ENCODE data around the gene TOP2A.

TOP2A gene

GRCh38 chr17:40443988-40444899 lies 26.5 kb upstream of the TOP2A start:
- Mint-ChIP-seq H3K9me3 (no peaks in the 10 kb centered on the region), H3K4me1 (peaks cover 41% of the 10 kb centered on the region)
- no peak for DNase-seq

DNA sequence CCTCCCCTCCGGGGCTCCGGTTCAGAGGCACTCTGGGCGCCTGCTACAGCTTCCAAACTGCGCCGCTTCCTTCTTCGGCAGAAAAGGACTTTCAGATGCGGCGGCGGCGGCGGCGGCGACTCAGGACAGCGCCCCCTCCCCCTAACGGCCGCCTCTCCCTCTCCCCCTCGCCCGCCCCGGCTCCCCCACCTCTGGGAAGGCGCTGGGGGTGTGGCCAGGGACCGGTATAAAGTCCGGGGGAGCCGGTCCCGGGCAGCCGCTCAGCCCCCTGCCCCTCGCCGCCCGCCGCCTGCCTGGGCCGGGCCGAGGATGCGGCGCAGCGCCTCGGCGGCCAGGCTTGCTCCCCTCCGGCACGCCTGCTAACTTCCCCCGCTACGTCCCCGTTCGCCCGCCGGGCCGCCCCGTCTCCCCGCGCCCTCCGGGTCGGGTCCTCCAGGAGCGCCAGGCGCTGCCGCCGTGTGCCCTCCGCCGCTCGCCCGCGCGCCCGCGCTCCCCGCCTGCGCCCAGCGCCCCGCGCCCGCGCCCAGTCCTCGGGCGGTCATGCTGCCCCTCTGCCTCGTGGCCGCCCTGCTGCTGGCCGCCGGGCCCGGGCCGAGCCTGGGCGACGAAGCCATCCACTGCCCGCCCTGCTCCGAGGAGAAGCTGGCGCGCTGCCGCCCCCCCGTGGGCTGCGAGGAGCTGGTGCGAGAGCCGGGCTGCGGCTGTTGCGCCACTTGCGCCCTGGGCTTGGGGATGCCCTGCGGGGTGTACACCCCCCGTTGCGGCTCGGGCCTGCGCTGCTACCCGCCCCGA lies 25.7 kb upstream of the TOP2A start, which contains the start of gene IGFBP4:
TSS of gene IGFBP4 (plus strand) at position 255 of the 792 bp plus-strand sequence. CDS start at position 541, 286 bp downstream.
- Mint-ChIP-seq H3K27me3 (peaks cover 12% of the 10 kb centered on the region), H3K4me3 (peak within 1 kb of the TSS; percentile 66), H3K36me3 (ENCODE audit: low read depth) (no peaks in the 10 kb centered on the region), H3K9me3 (no peaks in the 10 kb centered on the region), H3K4me1 (peaks cover 39% of the 10 kb centered on the region), H3K27ac (no peak within 1 kb of the TSS)
- ATAC-seq = peak; percentile 77
- DNase-seq = peak; percentile 78

More at GRCh38 chr17:40443988-40444899, 26.5 kb upstream of the TOP2A start:
- Mint-ChIP-seq H3K27ac (peak overlapping the region; percentile 70), H3K36me3 (ENCODE audit: low read depth) (no peaks in the 10 kb centered on the region), H3K27me3 (peaks cover 12% of the 10 kb centered on the region), H3K4me3 (peak overlapping the region; percentile 66)
- ATAC-seq = no peak

- Mint-ChIP-seq H3K36me3 (ENCODE audit: low read depth) (no peaks in the 10 kb centered on the region), H3K9me3 (no peaks in the 10 kb centered on the region), H3K27ac (no peak overlapping the region), H3K27me3 (peaks cover 12% of the 10 kb centered on the region), H3K4me3 (peak overlapping the region; percentile 42), H3K4me1 (peaks cover 32% of the 10 kb centered on the region)
- DNase-seq (no peak), ATAC-seq (no peak)
These were observed 24.9 kb upstream of the TOP2A start for GRCh38 chr17:40442392-40443195.

- Mint-ChIP-seq H3K4me1 (peaks cover 21% of the 10 kb centered on the region), H3K27me3 (peaks cover 9% of the 10 kb centered on the region), H3K4me3 (no peak overlapping the region), H3K27ac (no peak overlapping the region), H3K36me3 (ENCODE audit: low read depth) (no peaks in the 10 kb centered on the region), H3K9me3 (no peaks in the 10 kb centered on the region)
- DNase-seq = no peak
- no peak for ATAC-seq
These were observed 22.5 kb upstream of the TOP2A start for GRCh38 chr17:40440166-40440565.

- H3K27ac Mint-ChIP-seq = no peak overlapping the region
- no peak for ATAC-seq
- peaks cover 11% of the 10 kb centered on the region for H3K4me1 Mint-ChIP-seq
- DNase-seq = no peak
- H3K4me3 Mint-ChIP-seq = no peak overlapping the region
- no peaks in the 10 kb centered on the region for H3K36me3 Mint-ChIP-seq (ENCODE audit: low read depth)
- peaks cover 2% of the 10 kb centered on the region for H3K27me3 Mint-ChIP-seq
- no peaks in the 10 kb centered on the region for H3K9me3 Mint-ChIP-seq
These were observed 19.5 kb upstream of the TOP2A start for GRCh38 chr17:40437095-40437732.

DNA sequence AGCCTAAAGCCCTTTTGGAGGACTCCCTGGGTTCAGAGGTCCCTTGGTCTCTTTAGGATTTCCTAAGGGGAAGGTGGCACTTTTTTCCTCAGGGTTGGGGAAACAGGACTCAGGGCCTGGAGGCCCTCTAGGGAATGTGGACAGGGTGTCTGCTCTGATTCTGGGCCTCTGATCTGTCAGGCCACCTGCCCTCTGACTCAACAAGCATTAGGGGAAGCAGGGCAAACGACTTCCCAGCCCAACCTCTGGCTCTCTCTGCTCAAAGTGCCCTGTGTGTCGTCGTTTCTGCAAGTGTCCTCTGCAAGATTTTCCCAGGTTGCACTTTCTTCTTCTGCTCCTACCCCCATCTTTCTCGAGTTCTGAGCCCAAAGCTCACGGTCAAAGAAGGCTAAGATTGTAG lies 18.9 kb upstream of the TOP2A start:
- H3K27ac Mint-ChIP-seq = no peak overlapping the region
- H3K4me3 Mint-ChIP-seq = no peak overlapping the region
- no peaks in the 10 kb centered on the region for H3K9me3 Mint-ChIP-seq
- peaks cover 11% of the 10 kb centered on the region for H3K4me1 Mint-ChIP-seq
- DNase-seq (no peak), ATAC-seq (no peak)
- peaks cover 2% of the 10 kb centered on the region for H3K27me3 Mint-ChIP-seq
- no peaks in the 10 kb centered on the region for H3K36me3 Mint-ChIP-seq (ENCODE audit: low read depth)

- no peak for DNase-seq
- no peaks in the 10 kb centered on the region for H3K27me3 Mint-ChIP-seq
- no peaks in the 10 kb centered on the region for H3K9me3 Mint-ChIP-seq
- peaks cover 8% of the 10 kb centered on the region for H3K4me1 Mint-ChIP-seq
- peak; percentile 48 for ATAC-seq
- no peaks in the 10 kb centered on the region for H3K36me3 Mint-ChIP-seq (ENCODE audit: low read depth)
- H3K4me3 Mint-ChIP-seq = no peak overlapping the region
- H3K27ac Mint-ChIP-seq = no peak overlapping the region
These were observed 16.1 kb upstream of the TOP2A start for GRCh38 chr17:40433551-40434415.

DNA sequence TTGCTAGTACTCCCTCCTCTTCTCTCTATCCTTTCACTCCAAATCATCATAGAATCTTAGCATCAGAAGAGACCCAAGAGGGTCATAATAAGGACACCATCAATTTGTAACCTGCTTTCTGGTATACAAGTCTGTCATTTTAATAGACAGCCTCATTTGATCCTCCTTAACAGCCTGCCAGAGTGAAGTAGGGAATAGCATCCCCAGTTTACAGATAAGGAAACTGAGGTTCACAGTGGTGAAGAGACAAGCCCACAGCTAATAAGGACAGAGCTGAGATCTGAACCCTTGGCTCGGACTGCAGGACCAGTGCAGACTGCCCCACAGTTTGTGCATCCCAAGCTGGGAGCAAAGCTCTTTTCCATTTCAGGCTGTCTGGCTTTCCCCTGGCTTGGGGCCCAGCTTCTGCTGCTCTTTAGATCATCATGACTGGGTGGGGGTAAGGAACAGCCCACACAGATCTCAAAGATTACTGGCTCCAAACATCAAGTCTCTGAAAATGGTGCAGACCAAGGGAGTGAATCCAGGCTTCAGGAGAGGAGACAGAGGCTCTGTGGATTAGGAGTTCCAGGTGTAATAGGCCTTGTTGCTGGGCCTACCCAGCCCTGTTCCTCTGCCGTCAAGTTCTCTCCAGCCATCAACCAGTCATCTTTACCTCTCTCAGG lies 15.3 kb upstream of the TOP2A start:
- no peaks in the 10 kb centered on the region for H3K27me3 Mint-ChIP-seq
- peaks cover 9% of the 10 kb centered on the region for H3K4me1 Mint-ChIP-seq
- H3K27ac Mint-ChIP-seq = no peak overlapping the region
- ATAC-seq = no peak
- DNase-seq = no peak
- no peak overlapping the region for H3K4me3 Mint-ChIP-seq
- no peaks in the 10 kb centered on the region for H3K36me3 Mint-ChIP-seq (ENCODE audit: low read depth)
- H3K9me3 Mint-ChIP-seq = no peaks in the 10 kb centered on the region

GRCh38 chr17:40431231-40431602 lies 13.5 kb upstream of the TOP2A start:
- H3K4me3 Mint-ChIP-seq = no peak overlapping the region
- H3K36me3 Mint-ChIP-seq (ENCODE audit: low read depth) = no peaks in the 10 kb centered on the region
- no peak overlapping the region for H3K27ac Mint-ChIP-seq
- no peaks in the 10 kb centered on the region for H3K27me3 Mint-ChIP-seq
- H3K9me3 Mint-ChIP-seq = no peaks in the 10 kb centered on the region
- ATAC-seq (no peak), DNase-seq (no peak)
- H3K4me1 Mint-ChIP-seq = peaks cover 26% of the 10 kb centered on the region

- Mint-ChIP-seq H3K4me1 (peaks cover 33% of the 10 kb centered on the region), H3K9me3 (no peaks in the 10 kb centered on the region), H3K27me3 (no peaks in the 10 kb centered on the region), H3K4me3 (no peak overlapping the region), H3K36me3 (ENCODE audit: low read depth) (no peaks in the 10 kb centered on the region), H3K27ac (no peak overlapping the region)
- DNase-seq (no peak), ATAC-seq (no peak)
These were observed 12.9 kb upstream of the TOP2A start for GRCh38 chr17:40430272-40431230.

- no peaks in the 10 kb centered on the region for H3K9me3 Mint-ChIP-seq
- ATAC-seq = peak; percentile 68
These were observed 9.4 kb upstream of the TOP2A start for GRCh38 chr17:40427002-40427491.

DNA sequence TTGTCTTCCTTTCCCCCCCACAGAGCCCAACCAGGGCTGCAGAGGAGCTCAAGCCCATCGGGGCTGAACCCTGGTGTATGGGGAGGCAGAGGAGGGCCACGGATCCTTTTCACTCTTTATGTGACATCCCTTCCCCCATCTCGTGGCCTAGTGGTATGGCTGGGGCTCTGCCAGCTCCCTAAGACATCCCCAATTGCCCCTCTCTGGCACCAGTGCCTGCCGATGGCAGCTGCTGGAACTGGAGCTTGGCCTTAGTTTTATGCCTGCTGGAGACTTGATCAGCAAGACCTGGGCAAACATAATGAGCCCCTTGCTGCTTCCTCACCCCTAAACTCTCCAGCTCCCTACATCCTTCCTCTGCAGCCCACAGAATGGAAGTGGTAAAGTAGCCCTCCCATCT lies 8.0 kb upstream of the TOP2A start:
- Mint-ChIP-seq H3K4me3 (no peak overlapping the region), H3K4me1 (peaks cover 30% of the 10 kb centered on the region), H3K9me3 (no peaks in the 10 kb centered on the region), H3K36me3 (ENCODE audit: low read depth) (no peaks in the 10 kb centered on the region), H3K27me3 (no peaks in the 10 kb centered on the region), H3K27ac (no peak overlapping the region)
- no peak for ATAC-seq
- DNase-seq = no peak

More at GRCh38 chr17:40427002-40427491, 9.4 kb upstream of the TOP2A start:
- no peak for DNase-seq
- no peaks in the 10 kb centered on the region for H3K36me3 Mint-ChIP-seq (ENCODE audit: low read depth)
- H3K4me3 Mint-ChIP-seq = no peak overlapping the region
- H3K27me3 Mint-ChIP-seq = no peaks in the 10 kb centered on the region
- H3K27ac Mint-ChIP-seq = no peak overlapping the region
- H3K4me1 Mint-ChIP-seq = peaks cover 30% of the 10 kb centered on the region
